GM18873 (cell line): ENCODE data around the gene GRIN2C.
"Not testable (repeated sequence)": the region's sequence is repeated elsewhere in the genome, so short reads cannot be mapped to it uniquely, and the experiment has no call there.

ENCODE experiments used
- ATAC-seq: cut with Tn5 transposase; IDR thresholded peaks from one replicate; pipeline ENCODE4 v1.9.1; 2021; ENCODE audit warnings: mild to moderate bottlenecking, moderate library complexity, moderate number of reproducible peaks; ENCODE audit not compliant: unreplicated experiment, low FRiP score

Gene GRIN2C

GRCh38 chr17:74859459-74860228 is at the start of gene GRIN2C:
Gene GRIN2C (minus strand): TSS chr17:74859885. CDS start chr17:74855092, 4,793 bp downstream.
- ATAC-seq, result no peak

- ATAC-seq, result not testable (repeated sequence)
Measured at GRCh38 chr17:74909097-74909496, 49.4 kb upstream of the GRIN2C start.

GRCh38 chr17:74907012-74907411 is 47.3 kb upstream of the GRIN2C start:
- ATAC-seq, result no peak

GRCh38 chr17:74906214-74906793 is 46.6 kb upstream of the GRIN2C start:
- ATAC-seq, result not testable (repeated sequence)

- no peak for ATAC-seq
Measured at GRCh38 chr17:74904687-74905409, 45.2 kb upstream of the GRIN2C start.

- ATAC-seq, result no peak
Measured at GRCh38 chr17:74903671-74904070, 44.0 kb upstream of the GRIN2C start.

GRCh38 chr17:74903034-74903433 is 43.3 kb upstream of the GRIN2C start:
- ATAC-seq, result no peak

GRCh38 chr17:74901353-74902135 is 41.9 kb upstream of the GRIN2C start:
- ATAC-seq, result no peak

- no peak for ATAC-seq
Measured at GRCh38 chr17:74900208-74900607, 40.5 kb upstream of the GRIN2C start.

- ATAC-seq, result no peak
Measured at GRCh38 chr17:74898376-74898946, 38.8 kb upstream of the GRIN2C start.

GRCh38 chr17:74893936-74894671 is 34.4 kb upstream of the GRIN2C start:
- ATAC-seq, result no peak

- ATAC-seq, result no peak
Measured at GRCh38 chr17:74892974-74893911, 33.6 kb upstream of the GRIN2C start, which contains the start of gene FADS6. Gene FADS6 (minus strand): TSS chr17:74893633. CDS start chr17:74893595, 38 bp downstream.

- no peak for ATAC-seq
Measured at GRCh38 chr17:74892013-74892841, 32.5 kb upstream of the GRIN2C start.

GRCh38 chr17:74890554-74890953 is 30.9 kb upstream of the GRIN2C start:
- no peak for ATAC-seq

- ATAC-seq, result no peak
Measured at GRCh38 chr17:74888469-74888868, 28.8 kb upstream of the GRIN2C start.

- no peak for ATAC-seq
Measured at GRCh38 chr17:74883241-74883745, 23.6 kb upstream of the GRIN2C start.

GRCh38 chr17:74882517-74883240 is 23.0 kb upstream of the GRIN2C start:
- no peak for ATAC-seq
